CD4-positive, alpha-beta T cell treated with Interferon gamma for 1 hour (primary cell): ENCODE results near the gene MIP.
"Not testable (repeated sequence)": the region's sequence is repeated elsewhere in the genome, so short reads cannot be mapped to it uniquely, and the experiment has no call there.

Experiments
- DNase-seq: peaks from one replicate; pipeline ENCODE4 v3.0.0-alpha.2; 2020

Gene MIP

GRCh38 chr12:56401612-56402011 lies 52.8 kb downstream of the MIP start:
- not testable (repeated sequence) for DNase-seq

GRCh38 chr12:56401125-56401524 lies 53.3 kb downstream of the MIP start:
- DNase-seq, result not testable (repeated sequence)
